Right cardiac atrium (tissue), 5 donors: ENCODE results near the gene LRBA. TPM values are rescaled to one million over a fixed set of nuclear protein-coding genes. Genes with fewer than 3 reads are reported as not detected.

ENCODE experiments used
- ATAC-seq, 2 donors: fragments of 200-7000 bp; cut with Tn5 transposase; one replicate each; pipeline versions ENCODE4 v1.8.0 to v1.9.1; 2020; ENCODE audit warnings: moderate library complexity in 2 of 2, mild to moderate bottlenecking in 1 of 2
- DNase-seq, 3 donors: peaks; one replicate each; pipeline ENCODE4 v3.0.0-alpha.2; 2020
- H3K27ac ChIP-seq: one replicate; pipeline ENCODE4 v1.5.1; 2013; ENCODE audit warnings: mild to moderate bottlenecking, low read length, control low read depth, moderate library complexity
- H3K27me3 ChIP-seq: one replicate; pipeline ENCODE4 v1.6.1; 2013; ENCODE audit not compliant: control insufficient read depth, insufficient read depth
- H3K4me1 ChIP-seq: one replicate; pipeline ENCODE4 v1.6.1; 2013; ENCODE audit warnings: low read length; ENCODE audit not compliant: control insufficient read depth, insufficient read depth
- H3K4me3 ChIP-seq: one replicate; pipeline ENCODE4 v1.5.1; 2013; ENCODE audit warnings: low read length, control low read depth
- H3K9me3 ChIP-seq: one replicate; pipeline ENCODE4 v1.6.1; 2013; ENCODE audit warnings: low read length; ENCODE audit not compliant: control insufficient read depth
- WGBS: extraction: QIAGEN DNeasy Blood & Tissue Kit; methylation state at CpG from one replicate; pipeline ENCODE4 v1.1.7; 2013; 5-methylcytosine and 5-hydroxymethylcytosine counted together
- intact Hi-C, 4 donors: fragments of 100-400 bp; cut with DNase I; formaldehyde crosslinking; loops; one replicate each; pipeline versions ENCODE4 v1.11.0 to v1.14.0; 2022 to 2023
- polyA plus RNA-seq: library from polyadenylated mRNA; stranded (reverse); fragments of 200-250 nt; gene quantifications from one replicate; pipeline ENCODE4 v1.2.3, GENCODE V29; 2013
- total RNA-seq, 4 donors: library from RNA; stranded (reverse); fragmentation: NEBNext Ultra II Directional; extraction: Animal tissue kit (Norgen Biotek cat#: 25700); gene quantifications; one replicate each; pipeline ENCODE4 v1.2.1, GENCODE V29; 2021
- donor health status: healthy with polysubstance abuse.
- donor health status: DM: no; HTN: yes; CAD: no.
- donor health status: DM: no; HTN: no; CAD: no.
- donor health status: DM: no; HTN: yes; CAD: no; lungs with severe emphysema.
- donor health status: DM: yes; HTN: yes; CAD: no.

LRBA gene
- total and polyA plus RNA-seq, 5 donors, result 14.4 to 29.9 (median 23.4) TPM

DNA sequence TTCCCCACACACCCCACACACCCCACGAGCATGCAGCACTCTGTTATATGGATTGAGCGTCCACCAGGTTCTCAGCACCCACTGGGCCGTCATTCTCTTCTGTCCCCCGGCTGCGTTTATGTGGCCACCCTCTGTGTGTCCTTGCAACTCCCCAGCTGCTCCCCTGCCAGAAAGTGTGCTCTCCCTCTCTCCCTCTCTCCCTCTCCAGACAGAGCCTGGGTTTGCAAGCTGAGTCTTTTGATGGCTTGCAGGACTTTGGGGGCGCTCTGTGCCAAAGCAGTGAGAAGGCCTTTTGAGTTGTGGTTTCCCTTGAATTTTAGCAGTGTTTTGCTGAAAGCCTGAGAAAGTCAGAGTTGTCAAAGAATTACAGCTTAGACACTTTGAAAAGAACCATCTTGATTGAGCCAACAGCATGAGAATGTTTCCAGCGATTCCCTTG is 763.3 kb downstream of the LRBA start:
- ATAC-seq (no peak), DNase-seq (no peak)
- WGBS, result 77% methylated on average over 7 of the region's 7 CpGs
- H3K9me3 ChIP-seq, result no peaks in the 10 kb centered on the region
- H3K4me1 ChIP-seq, result no peaks in the 10 kb centered on the region
- intact Hi-C loops, result no loop called here
- no peaks in the 10 kb centered on the region for H3K27me3 ChIP-seq
- no peak overlapping the region for H3K4me3 ChIP-seq
- H3K27ac ChIP-seq, result no peak overlapping the region

DNA sequence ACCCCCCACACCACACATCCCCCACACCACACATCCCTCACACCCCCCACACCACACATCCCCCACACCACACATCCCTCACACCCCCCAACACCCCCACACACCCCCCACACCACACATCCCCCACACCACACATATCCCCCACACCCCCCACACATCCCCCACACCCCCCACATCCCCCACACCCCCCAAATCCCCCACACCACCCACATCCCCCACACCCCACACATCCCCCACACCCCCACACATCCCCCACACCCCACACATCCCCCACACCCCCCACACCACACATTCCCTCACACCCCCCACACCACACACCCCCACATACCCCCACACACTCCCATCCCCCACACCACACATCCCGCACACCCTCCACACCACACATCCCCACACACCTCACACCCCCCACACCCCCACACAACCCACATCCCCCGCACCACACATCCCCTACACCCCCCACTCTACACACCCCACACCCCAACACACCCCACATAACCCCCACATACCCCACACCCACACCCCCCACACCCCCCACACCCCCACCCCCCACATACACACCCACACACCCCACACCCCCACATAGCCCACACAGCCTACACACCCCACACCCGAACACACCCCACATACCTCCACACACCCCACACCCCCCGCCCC is 764.0 kb downstream of the LRBA start:
- H3K9me3 ChIP-seq, result no peaks in the 10 kb centered on the region
- ATAC-seq (no peak), DNase-seq (no peak)
- H3K27me3 ChIP-seq, result no peaks in the 10 kb centered on the region
- WGBS, result 79% methylated on average over 4 of the region's 4 CpGs
- no peak overlapping the region for H3K4me3 ChIP-seq
- H3K4me1 ChIP-seq, result no peaks in the 10 kb centered on the region
- intact Hi-C loops, result no loop called here
- H3K27ac ChIP-seq, result no peak overlapping the region

DNA sequence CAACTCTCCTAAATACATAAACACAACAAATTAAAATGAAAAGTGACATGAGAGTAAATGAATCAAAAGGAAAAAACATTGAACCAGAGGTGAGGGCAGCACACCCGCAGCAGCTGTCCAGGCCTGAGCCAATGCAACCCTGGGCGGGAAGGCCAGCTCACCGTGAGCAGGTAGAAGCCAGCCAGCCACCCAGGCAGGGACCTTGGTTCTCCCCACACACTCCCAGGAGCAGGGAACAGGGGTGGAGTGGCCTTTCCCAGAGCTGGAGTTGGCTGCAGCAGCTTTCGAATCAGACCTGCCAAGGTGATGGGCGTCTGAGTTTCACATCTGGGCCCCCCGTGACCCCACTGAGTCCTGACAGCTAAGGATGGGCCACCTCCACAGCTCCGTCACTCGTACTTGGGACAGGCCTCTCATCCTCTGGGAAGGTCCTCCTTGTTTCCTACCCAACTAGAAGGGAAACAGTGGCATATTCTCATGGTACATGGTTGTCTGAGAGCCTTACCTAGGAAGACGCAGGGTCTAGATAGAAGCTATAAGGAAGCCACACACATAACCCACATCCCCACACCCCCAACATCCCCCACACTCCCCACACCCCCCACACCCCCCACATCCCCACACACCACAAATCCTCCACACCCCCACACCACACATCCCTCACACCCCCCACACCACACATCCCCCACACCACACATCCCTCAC is 764.6 kb downstream of the LRBA start:
- Histone ChIP-seq H3K27ac (no peak overlapping the region), H3K4me3 (no peak overlapping the region), H3K4me1 (no peaks in the 10 kb centered on the region), H3K9me3 (no peaks in the 10 kb centered on the region), H3K27me3 (no peaks in the 10 kb centered on the region)
- ATAC-seq (no peak), DNase-seq (no peak)
- WGBS, result 95% methylated on average over 9 of the region's 9 CpGs
- intact Hi-C loops, result no loop called here

DNA sequence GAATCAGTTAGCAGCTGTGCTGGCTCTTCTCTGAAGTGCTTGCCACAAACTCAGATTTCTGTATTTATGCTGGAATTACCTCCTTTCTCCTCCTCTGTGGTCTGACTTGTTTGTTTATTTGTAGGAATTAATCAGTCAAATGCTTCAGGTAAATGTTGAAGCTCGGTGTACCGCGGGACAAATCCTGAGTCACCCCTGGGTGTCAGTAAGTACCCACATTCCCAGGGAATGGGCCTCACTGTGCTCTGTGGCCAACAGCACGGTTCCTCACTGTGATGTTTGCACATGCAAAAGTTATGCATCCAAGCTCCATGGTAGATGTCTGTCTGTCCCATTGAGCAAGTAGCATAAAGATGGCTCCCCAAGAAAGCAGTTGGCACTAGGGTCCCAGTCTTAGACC is 766.9 kb downstream of the LRBA start:
- intact Hi-C loops, result loop anchor here in 1 of 4 donors (10.0 kb wide), 1 partner anchor 243 kb away; no protein-coding TSS in a partner anchor
- 88% methylated on average over 4 of the region's 4 CpGs for WGBS
- ATAC-seq, result no peak

DNA sequence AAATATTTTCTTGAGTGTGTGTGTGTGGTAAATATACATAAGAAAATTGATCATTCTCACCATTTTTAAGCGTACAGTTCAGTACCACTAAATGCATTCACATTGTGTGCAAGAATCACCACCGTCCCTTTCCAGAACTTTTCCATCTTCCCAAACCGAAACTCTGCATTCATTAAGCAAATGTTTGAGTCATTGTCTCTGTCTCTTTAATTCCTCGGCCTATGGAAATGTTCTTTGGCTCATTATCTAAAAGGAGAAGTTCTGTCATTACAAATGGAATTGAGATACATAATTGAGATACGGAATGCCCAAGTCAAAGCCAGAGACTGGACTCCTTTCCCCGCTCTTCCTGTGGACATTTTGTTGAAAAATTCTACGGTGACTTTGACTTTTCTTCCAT is 767.9 kb downstream of the LRBA start:
- Histone ChIP-seq H3K4me1 (no peaks in the 10 kb centered on the region), H3K4me3 (no peak overlapping the region), H3K27ac (no peak overlapping the region), H3K27me3 (no peaks in the 10 kb centered on the region), H3K9me3 (no peaks in the 10 kb centered on the region)
- DNase-seq, result no peak
- intact Hi-C loops, result loop anchor here in 1 of 4 donors (10.0 kb wide), 1 partner anchor 242 kb away; no protein-coding TSS in a partner anchor
- no peak for ATAC-seq
- 93% methylated on average over 7 of the region's 7 CpGs for WGBS

More for the DNA sequence above, 766.9 kb downstream of the LRBA start:
- DNase-seq, result no peak
- Histone ChIP-seq H3K4me3 (no peak overlapping the region), H3K4me1 (no peaks in the 10 kb centered on the region), H3K27me3 (no peaks in the 10 kb centered on the region), H3K9me3 (no peaks in the 10 kb centered on the region), H3K27ac (no peak overlapping the region)

DNA sequence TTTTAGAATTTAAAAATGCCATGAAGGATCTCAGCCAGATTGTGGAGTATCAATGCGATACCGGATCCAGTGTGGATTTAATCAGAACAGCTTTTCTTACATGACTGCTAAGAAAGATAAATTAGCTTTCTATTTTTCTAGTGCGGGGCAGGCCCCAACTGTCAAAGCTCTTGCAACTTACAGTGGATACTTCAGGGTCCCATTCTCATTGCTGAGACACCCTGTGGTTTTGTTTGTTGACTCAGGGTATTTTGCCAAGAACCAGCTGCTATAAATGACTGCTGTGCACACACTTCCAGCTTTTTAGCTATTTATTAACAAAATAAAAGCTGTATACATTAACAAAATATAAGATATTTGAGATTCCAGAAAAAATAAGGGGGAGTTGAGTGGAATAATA is 770.5 kb downstream of the LRBA start:
- H3K4me1 ChIP-seq, result no peaks in the 10 kb centered on the region
- ATAC-seq (no peak), DNase-seq (no peak)
- no peaks in the 10 kb centered on the region for H3K27me3 ChIP-seq
- intact Hi-C loops, result loop anchor here in 3 of 4 donors (5.0 to 10.0 kb wide), 3 partner anchors 232 to 247 kb away; no protein-coding TSS in a partner anchor
- WGBS, result 63% methylated on average over 3 of the region's 3 CpGs
- H3K27ac ChIP-seq, result no peak overlapping the region
- no peaks in the 10 kb centered on the region for H3K9me3 ChIP-seq
- no peak overlapping the region for H3K4me3 ChIP-seq

DNA sequence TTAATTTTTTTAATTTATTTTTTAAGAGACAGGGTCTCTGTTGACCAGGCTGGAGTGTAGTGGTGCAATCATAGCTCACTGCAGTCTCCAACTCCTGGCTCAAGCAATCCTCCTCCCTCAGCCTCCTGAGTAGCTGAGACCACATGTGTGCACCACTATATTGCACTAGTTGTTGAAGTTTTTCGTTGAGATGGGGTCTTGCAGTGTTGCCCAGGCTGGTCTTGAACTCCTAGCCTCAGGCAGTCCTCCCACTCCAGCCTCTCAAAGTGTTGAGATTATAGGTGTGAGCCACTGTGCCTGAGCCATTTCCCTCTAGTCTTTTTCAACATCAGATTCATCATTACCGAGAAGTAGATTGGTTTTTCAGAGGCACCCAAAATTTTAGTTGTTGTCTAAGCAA is 771.2 kb downstream of the LRBA start:
- 89% methylated on average over 2 of the region's 2 CpGs for WGBS
- H3K4me3 ChIP-seq, result no peak overlapping the region
- ATAC-seq (no peak), DNase-seq (no peak)
- H3K27ac ChIP-seq, result no peak overlapping the region
- intact Hi-C loops, result loop anchor here in 3 of 4 donors (5.0 to 10.0 kb wide), 3 partner anchors 232 to 247 kb away; no protein-coding TSS in a partner anchor
- H3K4me1 ChIP-seq, result no peaks in the 10 kb centered on the region
- H3K27me3 ChIP-seq, result no peaks in the 10 kb centered on the region
- no peaks in the 10 kb centered on the region for H3K9me3 ChIP-seq

DNA sequence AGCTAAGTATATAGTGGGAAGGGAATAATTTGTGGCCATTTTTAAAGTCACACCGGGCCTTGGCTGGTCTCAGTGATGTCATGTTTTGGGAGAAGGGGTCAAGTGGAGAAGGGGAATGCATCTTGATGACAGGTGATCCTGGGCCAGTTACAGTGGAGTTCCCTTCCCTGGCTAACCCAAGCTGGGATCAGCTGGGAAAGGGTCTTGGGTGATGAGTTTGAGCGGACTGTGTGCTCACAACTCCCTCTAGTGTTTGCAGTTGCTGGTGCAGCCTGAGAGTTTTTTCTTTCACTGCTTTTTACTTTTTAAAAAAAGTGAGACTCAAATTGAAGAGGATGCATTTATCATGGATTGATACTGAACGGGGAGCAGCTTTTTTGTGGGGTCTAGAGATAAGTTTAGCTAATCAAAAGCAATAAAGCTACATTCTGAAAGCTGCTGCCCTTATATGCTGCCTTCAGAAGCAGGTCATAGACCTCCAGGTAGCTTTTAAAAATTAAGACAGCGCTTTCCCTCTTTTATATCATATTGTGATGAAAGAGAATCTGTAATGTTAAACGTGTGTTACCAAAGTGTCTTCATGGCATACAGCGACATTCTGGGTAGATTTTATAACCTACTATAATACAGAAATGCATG is 772.1 kb downstream of the LRBA start:
- DNase-seq (no peak), ATAC-seq (peak in 1 of 2 donors; percentile 51)
- Histone ChIP-seq H3K27ac (no peak overlapping the region), H3K9me3 (no peaks in the 10 kb centered on the region), H3K4me1 (no peaks in the 10 kb centered on the region), H3K27me3 (no peaks in the 10 kb centered on the region), H3K4me3 (no peak overlapping the region)
- 47% methylated on average over 6 of the region's 6 CpGs for WGBS
- intact Hi-C loops, result loop anchor here in 3 of 4 donors (5.0 to 10.0 kb wide), 3 partner anchors 231 to 246 kb away; no protein-coding TSS in a partner anchor

DNA sequence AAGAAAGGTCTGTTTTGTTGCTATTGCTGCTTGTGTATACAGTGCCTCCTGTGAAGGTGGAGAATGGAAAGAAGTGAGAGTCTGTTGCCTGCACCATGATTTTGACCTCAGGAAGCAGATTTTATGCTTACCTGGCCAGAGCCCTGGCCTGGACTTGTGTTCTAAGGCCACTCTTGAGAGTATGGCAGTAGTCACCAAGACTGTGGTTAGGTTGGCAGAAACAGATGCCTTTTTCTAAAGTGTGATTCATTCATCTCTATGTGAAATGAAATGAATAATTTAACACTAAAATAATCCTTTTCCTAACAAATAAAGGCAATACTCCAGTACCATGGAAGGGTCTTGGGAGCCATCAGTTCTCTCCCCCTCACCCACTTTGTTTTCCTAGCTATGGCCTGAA is 775.1 kb downstream of the LRBA start:
- no peak for ATAC-seq
- no peaks in the 10 kb centered on the region for H3K27me3 ChIP-seq
- intact Hi-C loops, result loop anchor here in 3 of 4 donors (5.0 to 10.0 kb wide), 3 partner anchors 228 to 243 kb away; no protein-coding TSS in a partner anchor

DNA sequence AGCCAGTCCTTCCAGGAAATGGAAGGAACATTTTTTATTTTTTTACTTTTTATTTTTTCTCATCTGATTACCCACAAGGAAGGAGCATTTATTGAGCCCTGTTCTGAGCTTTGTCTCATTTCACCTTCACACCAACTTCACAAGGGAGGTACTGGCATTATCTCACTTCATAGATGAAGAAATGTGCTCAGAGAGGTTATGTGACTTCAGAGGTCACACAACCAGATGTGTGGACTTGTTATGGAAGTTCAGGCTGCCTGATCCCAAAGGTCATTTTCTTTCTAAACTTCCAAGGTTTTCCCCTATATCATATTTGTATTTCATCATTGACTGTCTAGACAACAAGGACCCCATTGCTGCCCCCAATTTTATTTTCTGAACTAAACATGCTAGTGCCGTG is 776.5 kb downstream of the LRBA start:
- H3K27me3 ChIP-seq, result no peaks in the 10 kb centered on the region
- intact Hi-C loops, result no loop called here
- H3K4me1 ChIP-seq, result no peaks in the 10 kb centered on the region
- no peak for DNase-seq
- no peaks in the 10 kb centered on the region for H3K9me3 ChIP-seq
- ATAC-seq, result no peak
- no peak overlapping the region for H3K4me3 ChIP-seq
- 99% methylated on average over 1 of the region's 1 CpG for WGBS
- H3K27ac ChIP-seq, result no peak overlapping the region

More for the DNA sequence above, 775.1 kb downstream of the LRBA start:
- DNase-seq, result no peak
- H3K4me1 ChIP-seq, result no peaks in the 10 kb centered on the region
- H3K27ac ChIP-seq, result no peak overlapping the region
- no peaks in the 10 kb centered on the region for H3K9me3 ChIP-seq
- H3K4me3 ChIP-seq, result no peak overlapping the region
